ENCODE measurements around the gene GDAP2.

The GDAP2 gene

DNA sequence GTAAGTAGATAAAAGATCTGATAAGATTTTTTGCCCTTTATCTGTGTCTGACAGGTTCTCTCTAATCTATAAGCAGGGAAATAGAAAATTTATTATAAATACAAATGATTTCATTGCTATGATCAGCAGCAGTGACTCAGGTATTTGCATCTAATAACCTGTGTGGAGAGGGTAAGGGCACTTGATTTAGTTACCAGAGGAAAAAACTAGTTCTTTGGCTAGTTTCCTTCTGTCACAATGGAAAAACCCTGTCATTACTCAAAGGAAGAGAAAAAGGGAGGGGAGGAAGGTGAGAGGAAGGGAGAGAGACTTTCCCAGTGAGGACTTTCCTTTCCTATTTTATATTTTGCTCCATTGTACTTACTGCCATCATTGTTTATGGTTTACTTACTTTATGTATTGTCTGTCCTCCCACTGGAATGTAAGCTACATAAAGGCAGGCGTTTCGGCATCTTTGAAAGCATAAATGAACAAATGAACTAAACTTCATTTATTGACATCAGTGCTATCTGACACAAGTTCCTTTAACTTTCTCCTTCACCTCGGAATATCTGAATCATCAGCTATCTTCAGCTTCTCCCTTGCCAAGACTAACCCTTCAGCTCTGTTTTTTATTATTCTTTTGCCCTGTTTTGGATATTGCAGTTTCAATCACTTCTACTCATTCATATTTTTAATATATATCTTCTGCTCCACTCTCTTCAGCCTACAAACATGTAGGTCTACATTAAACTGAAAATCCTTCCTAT lies 35.0 kb upstream of the GDAP2 start:
- no peak overlapping the region for H3K4me3 ChIP-seq (ENCODE audit: low read depth, low read length)
- no peak for DNase-seq (ENCODE audit: low read depth)
- TF ChIP-seq, protein P1, sequence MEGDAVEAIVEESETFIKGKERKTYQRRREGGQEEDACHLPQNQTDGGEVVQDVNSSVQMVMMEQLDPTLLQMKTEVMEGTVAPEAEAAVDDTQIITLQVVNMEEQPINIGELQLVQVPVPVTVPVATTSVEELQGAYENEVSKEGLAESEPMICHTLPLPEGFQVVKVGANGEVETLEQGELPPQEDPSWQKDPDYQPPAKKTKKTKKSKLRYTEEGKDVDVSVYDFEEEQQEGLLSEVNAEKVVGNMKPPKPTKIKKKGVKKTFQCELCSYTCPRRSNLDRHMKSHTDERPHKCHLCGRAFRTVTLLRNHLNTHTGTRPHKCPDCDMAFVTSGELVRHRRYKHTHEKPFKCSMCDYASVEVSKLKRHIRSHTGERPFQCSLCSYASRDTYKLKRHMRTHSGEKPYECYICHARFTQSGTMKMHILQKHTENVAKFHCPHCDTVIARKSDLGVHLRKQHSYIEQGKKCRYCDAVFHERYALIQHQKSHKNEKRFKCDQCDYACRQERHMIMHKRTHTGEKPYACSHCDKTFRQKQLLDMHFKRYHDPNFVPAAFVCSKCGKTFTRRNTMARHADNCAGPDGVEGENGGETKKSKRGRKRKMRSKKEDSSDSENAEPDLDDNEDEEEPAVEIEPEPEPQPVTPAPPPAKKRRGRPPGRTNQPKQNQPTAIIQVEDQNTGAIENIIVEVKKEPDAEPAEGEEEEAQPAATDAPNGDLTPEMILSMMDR (IDR thresholded peaks at IDR 0.05; ENCODE audit: insufficient read depth, low read depth, low read length, missing control alignments): no peak

DNA sequence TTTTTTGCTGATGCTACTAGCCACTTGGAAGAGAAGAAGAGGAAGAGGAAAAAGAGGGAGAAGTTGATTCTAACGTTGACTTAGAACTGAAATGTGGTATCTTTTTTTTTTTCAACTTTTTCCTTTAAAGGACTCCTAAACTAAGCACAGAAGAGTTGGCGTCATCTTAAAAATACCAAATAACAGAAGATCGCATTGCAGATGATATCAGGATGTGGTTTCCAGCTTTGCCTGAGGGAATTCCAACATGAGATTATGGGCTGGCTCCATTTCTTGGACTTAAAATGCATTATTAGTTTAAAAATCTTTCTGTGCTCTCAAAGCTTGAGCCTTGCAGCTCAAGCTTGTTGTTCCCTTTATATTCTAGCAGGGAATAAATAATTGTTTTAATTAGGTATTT lies 29.9 kb upstream of the GDAP2 start:
- no peak for DNase-seq (ENCODE audit: low read depth)
- TF ChIP-seq, protein P1 (IDR thresholded peaks at IDR 0.05; ENCODE audit: insufficient read depth, low read depth, low read length, missing control alignments): no peak
- H3K4me3 ChIP-seq (ENCODE audit: low read depth, low read length): no peak overlapping the region

DNA sequence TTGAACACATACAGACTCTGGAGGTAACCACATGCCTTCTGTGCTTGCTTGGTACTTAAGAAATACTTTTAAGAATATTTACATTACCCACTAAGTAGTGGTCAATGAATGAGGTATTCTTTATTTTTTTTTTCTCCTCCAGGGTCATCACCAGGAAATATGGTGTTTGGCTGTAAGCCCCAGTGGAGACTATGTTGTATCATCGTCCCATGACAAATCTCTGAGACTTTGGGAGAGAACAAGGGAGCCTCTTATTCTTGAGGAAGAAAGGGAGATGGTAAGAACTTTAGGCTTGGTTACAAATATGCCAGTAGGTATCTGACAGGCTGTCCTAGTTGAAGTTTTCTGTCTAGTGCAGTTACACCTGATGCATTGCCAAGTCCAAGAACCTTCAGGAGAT lies 23.0 kb upstream of the GDAP2 start:
- no peak for DNase-seq (ENCODE audit: low read depth)
- no peak overlapping the region for H3K4me3 ChIP-seq (ENCODE audit: low read depth, low read length)
- TF ChIP-seq, protein P1 (IDR thresholded peaks at IDR 0.05; ENCODE audit: insufficient read depth, low read depth, low read length, missing control alignments): no peak

DNA sequence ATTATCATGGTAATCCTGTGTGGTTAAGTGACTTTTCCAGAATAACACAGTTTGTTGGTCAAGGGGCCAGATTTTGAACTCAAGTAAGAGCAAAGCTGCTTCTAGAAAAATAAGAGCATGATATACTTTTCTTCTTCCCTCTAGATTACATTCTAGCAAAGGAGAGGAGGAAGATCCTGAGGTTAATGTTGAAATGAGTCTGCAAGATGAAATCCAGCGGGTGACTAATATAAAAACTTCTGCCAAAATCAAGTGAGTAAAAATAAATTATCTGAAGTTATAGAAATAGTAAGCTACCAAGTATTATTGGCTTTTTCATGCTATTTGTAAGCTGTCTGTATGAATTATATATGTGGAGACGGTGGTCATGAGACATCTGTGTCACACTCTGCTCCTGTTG lies 12.9 kb upstream of the GDAP2 start:
- DNase-seq (ENCODE audit: low read depth): no peak
- TF ChIP-seq, protein P1 (IDR thresholded peaks at IDR 0.05; ENCODE audit: insufficient read depth, low read depth, low read length, missing control alignments): no peak
- H3K4me3 ChIP-seq (ENCODE audit: low read depth, low read length): no peak overlapping the region

DNA sequence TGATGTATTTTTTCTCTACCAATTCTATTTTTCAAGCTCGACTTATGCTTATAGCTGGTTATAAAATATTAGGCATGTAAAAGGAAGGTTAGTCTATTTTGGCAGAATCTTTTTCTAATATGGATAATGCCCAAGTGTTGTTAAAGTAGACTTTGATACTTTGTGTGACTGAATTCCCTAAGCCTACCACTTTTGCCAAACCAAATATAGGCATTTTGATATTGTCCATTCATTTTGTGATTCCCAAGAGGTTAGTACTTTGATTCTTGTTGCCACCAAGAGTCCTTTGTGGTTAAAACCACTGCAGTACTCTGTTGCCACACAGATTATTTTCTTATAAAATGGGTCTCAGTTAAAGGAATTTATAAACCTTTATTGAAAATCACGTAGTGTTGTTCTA lies 4.3 kb upstream of the GDAP2 start:
- TF ChIP-seq, protein P1 (IDR thresholded peaks at IDR 0.05; ENCODE audit: insufficient read depth, low read depth, low read length, missing control alignments): no peak

DNA sequence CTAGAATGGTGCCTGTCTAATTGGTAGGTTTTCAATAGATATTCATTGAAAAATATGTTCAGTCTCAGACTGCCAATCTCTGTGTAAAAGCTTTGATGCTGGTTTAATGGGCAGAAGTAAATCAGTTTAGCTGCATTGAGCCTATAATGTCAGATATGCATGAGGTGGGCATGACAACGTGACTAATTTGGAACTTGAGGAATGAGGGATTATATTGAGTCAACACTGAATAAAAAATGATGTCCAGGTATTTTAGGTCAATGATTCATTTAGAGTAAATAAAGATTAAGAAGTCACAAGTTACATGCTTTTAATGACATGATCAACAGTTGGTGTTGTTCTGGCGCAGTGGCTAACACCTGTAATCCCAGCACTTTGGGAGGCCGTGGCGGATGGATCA lies 3.2 kb upstream of the GDAP2 start:
- DNase-seq (ENCODE audit: low read depth): no peak
- TF ChIP-seq, protein P1 (IDR thresholded peaks at IDR 0.05; ENCODE audit: insufficient read depth, low read depth, low read length, missing control alignments): no peak
- no peak overlapping the region for H3K4me3 ChIP-seq (ENCODE audit: low read depth, low read length)

More for the DNA sequence above, 4.3 kb upstream of the GDAP2 start:
- no peak for DNase-seq (ENCODE audit: low read depth)
- no peak overlapping the region for H3K4me3 ChIP-seq (ENCODE audit: low read depth, low read length)

DNA sequence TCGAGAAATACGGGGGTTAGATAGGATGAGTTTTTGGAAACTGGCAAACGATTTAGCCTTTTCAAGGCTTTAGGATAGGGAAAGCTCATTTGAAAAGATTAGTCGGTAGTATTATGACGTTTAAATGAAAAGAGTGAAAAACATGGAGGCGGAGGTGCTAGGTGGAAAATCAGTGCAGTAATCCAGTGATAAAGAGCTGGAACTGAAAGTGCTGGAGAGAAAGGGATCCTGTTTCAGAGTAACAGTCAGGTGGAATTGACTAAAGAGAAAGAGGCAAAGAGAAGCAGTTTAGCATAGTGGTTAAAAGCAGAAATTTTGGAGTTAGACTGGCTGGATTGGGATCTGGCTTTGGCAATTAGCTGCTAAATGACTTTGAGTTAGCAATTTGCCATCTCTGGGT lies 1.1 kb upstream of the GDAP2 start:
- no peak for DNase-seq (ENCODE audit: low read depth)
- TF ChIP-seq, protein P1 (IDR thresholded peaks at IDR 0.05; ENCODE audit: insufficient read depth, low read depth, low read length, missing control alignments): no peak
- H3K4me3 ChIP-seq (ENCODE audit: low read depth, low read length): peak overlapping the region; percentile 74

Measured in GM12865 (cell line).